Activated CD8-positive, alpha-beta memory T cell treated with anti-CD3 and anti-CD28 coated beads for 36 hours (primary cell): ENCODE measurements around the gene TRAF7. TPM values are rescaled to one million over a fixed set of nuclear protein-coding genes. Genes with fewer than 3 reads are reported as not detected.

ENCODE experiments used
- CTCF ChIA-PET: fragments of 350-600 bp; sonication (Branson Sonifier 250); formaldehyde crosslinking; loops from one replicate; lab custom pipeline; 2021; ENCODE audit warnings: antibody characterized with exemption; lab: Charles Lee
- POLR2A ChIA-PET: fragments of 350-600 bp; sonication (Branson Sonifier 250); formaldehyde crosslinking; loops from one replicate; lab custom pipeline; 2021; ENCODE audit warnings: antibody characterized with exemption; lab: Charles Lee
- total RNA-seq, 2 experiments: library from RNA; stranded (reverse); gene quantifications; one replicate each; pipeline ENCODE4 v1.2.3, GENCODE V29; 2021

The TRAF7 gene
- total RNA-seq, 2 experiments from 2014 or later, result 102 to 109 TPM

- ChIA-PET POLR2A (no interaction called here), CTCF (no interaction called here)
Measured at GRCh38 chr16:2174396-2175131, 19.0 kb downstream of the TRAF7 start.

GRCh38 chr16:2175454-2175853 lies 19.9 kb downstream of the TRAF7 start:
- ChIA-PET POLR2A (no interaction called here), CTCF (no interaction called here)

- CTCF ChIA-PET, result no interaction called here
- POLR2A ChIA-PET, result no interaction called here
Measured at GRCh38 chr16:2176047-2176446, 20.5 kb downstream of the TRAF7 start.

DNA sequence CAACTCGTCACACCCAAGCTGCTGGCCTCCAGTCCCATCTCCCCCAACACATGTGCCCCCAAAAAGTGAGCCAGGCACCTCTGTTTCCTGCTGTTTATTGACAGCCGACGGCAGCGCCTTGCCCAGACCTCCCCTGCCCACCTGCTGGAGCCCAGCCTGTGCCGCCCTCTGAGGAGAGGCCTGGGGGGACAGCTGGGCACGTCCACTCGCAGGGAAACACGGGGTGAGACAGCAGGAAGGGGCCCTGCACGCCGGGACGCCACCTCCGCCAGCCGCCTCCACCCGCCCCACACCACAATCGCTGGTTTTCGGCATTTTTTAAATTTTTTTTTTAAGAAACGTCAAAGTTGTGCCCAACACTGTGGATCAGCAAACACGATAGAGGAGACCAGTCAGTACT lies 21.5 kb downstream of the TRAF7 start:
- CTCF ChIA-PET, result no interaction called here
- POLR2A ChIA-PET, result no interaction called here

- ChIA-PET POLR2A (no interaction called here), CTCF (no interaction called here)
Measured at GRCh38 chr16:2177561-2177960, 22.0 kb downstream of the TRAF7 start.

DNA sequence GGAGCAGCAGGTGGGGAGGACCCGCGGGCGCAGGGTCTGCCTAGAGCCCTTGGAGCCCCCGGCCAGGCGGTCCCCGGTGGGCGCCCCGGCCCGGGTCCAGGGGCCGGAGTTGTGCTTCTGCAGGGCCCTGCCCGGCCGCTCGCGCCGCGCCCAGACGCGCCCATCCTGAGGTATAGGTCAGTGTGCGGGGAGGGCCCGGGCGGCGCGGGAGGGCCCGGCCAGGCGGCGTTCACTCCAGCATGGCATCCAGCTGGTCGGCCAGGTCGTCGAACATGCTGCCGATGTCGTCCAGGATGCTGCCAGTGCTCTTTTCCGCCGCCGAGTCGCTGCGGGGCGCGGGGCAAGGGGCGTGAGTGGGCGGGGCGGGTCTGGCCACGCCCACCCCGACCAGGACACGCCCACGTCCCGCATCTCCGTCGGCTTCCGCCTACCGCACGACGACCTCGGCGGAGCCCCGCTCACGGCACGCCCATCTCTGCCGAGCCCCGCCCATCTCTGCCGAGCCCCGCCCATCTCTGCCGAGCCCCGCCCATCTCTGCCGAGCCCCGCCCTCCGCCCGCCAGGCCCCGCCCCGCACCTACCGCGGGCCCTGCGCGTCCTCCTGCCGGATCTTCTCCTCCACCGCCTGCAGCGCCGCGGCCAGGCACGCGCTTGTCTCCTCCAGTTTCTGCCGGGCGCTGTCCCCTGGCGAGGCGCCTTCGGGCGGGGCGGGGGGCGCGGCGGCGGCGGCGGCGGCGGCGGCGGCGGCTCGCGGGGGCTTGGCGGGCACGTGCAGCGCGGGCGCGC lies 22.9 kb downstream of the TRAF7 start:
- ChIA-PET POLR2A (no interaction called here), CTCF (no interaction called here)

GRCh38 chr16:2179107-2179501 lies 23.5 kb downstream of the TRAF7 start:
- ChIA-PET CTCF (no interaction called here), POLR2A (no interaction called here)

DNA sequence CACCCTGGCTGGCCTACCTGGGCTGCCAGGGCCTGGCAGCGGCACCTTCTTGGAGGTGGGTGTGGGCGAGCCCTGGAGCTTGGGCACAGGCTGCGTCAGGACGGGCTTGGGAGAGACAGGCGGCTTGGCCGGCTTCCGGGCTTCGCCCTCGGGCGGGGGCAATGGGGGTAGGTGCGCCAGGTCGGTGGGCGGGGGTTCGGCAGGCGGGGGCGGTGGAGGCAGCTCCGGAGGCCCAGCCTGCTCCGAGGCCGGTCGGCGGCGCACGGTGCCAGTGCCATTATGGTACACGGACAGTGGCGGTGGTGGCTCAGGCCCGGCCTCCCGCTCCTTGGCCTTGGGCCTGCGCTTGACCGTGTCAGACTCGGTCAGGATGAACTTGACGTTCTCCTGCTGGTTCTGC lies 24.0 kb downstream of the TRAF7 start:
- ChIA-PET POLR2A (no interaction called here), CTCF (no interaction called here)

GRCh38 chr16:2180461-2180860 lies 24.9 kb downstream of the TRAF7 start:
- POLR2A ChIA-PET, result no interaction called here
- CTCF ChIA-PET, result no interaction called here

DNA sequence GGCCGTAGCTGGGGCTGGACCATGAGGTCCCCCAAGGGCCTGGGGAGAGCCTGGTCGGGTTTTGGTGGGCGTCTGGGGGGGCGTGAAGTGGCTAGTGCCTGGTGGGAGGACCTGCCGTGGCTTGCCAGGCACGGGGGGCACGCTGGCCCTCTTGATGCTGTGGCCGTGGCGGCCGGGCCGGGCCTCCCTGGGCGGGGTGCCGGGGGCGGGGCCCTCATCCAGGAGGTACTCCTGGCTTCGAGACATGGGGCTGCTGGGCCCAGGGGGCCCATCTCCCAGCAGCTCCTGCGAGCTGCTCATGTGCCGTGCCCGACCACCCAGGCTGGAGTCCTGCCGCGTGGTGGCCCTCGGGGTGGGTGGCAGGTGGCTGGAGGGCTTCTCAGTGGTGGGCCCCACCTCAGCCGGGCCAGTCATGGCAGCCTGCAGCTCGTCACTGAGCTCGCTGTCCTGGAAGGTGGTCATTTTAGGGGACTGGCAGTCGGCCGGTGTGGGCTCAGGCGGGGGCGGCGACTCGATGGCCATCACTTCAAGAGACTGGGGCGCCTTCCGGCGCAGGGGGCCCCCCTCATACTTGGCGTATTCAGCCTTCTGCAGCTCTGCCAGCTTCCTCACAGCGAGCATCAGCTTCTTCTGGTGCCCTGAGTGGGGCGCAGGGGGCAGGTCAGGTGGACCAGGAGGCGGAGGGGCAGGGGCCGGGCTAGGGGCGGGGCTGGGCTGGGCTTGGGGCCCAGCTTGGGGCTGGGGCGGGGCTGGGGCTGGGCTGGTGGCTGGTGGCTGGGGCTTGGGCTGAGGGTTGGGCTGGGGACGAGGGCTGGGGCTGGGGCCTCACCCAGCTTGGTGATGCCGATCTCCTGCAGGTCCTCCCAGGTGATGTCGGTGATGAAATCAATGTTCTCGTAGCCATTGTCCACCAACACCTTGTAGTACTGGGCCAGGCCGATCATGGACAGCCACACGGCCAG lies 25.7 kb downstream of the TRAF7 start:
- CTCF ChIA-PET, result no interaction called here

DNA sequence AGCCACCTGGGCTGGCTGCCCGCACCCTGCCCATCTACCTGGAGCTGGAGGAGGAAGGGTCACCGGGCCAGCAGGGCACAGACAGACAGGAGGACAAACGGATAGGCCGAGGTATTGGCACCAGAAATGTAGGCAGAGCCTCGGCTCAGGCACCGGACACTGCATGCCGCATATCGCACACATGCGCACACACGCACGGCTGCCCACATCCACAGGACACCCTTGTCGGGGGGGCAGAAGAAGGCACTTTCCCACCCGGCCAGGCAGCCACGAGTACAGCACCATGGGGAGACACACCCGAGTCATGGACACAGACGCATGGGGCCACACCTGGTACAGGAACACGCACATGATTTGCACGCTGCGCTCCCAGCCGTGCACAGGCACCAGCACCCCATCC lies 26.4 kb downstream of the TRAF7 start:
- POLR2A ChIA-PET, result no interaction called here
- CTCF ChIA-PET, result no interaction called here

More for the DNA sequence above, 25.7 kb downstream of the TRAF7 start:
- POLR2A ChIA-PET, result interaction anchor here (0.5 kb wide), 1 partner anchor 949 kb away, joined by 3 read pairs; no protein-coding TSS in a partner anchor

GRCh38 chr16:2183671-2184070 lies 28.1 kb downstream of the TRAF7 start:
- POLR2A ChIA-PET, result no interaction called here

GRCh38 chr16:2184346-2184745 lies 28.8 kb downstream of the TRAF7 start:
- ChIA-PET POLR2A (no interaction called here), CTCF (no interaction called here)

More at GRCh38 chr16:2183671-2184070, 28.1 kb downstream of the TRAF7 start:
- CTCF ChIA-PET, result no interaction called here

GRCh38 chr16:2184962-2185361 lies 29.4 kb downstream of the TRAF7 start:
- ChIA-PET CTCF (no interaction called here), POLR2A (no interaction called here)

GRCh38 chr16:2186064-2186463 lies 30.5 kb downstream of the TRAF7 start:
- POLR2A ChIA-PET, result no interaction called here
- CTCF ChIA-PET, result no interaction called here

GRCh38 chr16:2186505-2186904 lies 30.9 kb downstream of the TRAF7 start:
- ChIA-PET CTCF (no interaction called here), POLR2A (no interaction called here)

DNA sequence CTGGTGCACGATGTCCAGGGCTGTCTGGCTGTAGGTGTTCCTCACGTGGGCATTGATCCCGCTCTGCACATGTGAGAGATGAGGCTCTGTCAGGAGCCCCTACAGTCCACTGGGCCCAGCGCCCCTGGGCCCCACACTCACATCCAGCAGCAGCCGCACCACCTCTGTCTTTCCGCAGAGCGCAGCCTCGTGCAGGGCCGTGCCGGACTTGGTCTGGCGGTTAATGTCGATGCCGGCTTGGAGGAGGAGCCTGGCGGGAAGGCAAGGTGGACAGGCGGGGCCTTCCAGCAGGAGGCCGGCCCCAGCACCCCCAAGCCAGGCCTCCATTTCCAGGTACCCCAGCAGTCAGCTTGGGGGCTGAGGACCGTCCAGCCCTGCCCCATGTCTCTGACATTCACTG lies 31.6 kb downstream of the TRAF7 start:
- POLR2A ChIA-PET, result no interaction called here
- CTCF ChIA-PET, result no interaction called here

DNA sequence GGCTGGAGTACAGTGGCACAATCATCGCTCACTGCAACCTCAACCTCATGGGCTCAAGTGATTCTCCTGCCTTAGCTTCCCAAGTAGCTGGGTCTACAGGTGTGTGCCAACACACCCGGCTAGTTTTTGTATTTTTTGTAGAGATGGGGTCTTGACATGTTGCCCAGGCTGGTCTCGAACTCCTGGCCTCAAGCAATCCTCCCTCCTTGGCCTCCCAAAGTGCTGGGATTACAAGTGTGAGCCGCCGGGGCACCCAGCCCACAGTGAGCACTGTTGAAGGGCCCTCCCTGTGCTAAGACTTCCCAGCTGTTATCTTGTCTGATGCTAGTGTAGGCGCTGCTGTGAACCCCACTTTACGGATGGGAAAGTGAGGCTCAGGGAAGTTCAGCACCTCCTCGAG lies 32.8 kb downstream of the TRAF7 start:
- POLR2A ChIA-PET, result no interaction called here

DNA sequence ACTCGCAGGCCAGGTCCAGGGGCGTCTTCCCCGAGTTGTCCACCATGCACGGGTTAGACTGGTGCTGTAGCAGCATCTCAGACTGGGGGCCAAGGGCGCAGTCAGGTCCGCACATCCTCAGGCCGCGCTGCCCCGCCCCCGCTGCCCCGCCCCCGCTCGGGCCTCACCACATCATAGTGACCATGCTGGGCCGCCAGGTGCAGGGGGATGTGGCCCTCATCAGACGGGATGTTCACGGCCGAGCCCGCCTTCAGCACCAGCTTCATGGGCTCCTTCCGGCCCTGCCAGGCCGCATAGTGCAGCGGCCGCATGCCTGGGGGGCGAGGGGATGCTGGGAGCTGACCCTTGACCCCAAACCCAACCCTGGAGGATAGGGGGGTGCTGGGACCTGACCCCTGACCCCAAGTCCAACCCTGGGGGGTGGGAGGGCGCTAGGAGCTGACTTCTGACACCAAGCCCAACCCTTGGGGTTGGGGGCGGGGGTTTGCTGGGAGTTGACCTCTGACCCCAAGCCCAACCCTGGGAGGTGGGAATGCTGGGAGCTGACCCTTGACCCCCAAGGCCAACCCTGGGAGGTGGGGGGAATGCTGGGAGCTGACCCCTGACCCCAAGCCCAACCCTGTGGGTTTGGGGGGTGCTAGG lies 33.8 kb downstream of the TRAF7 start:
- CTCF ChIA-PET, result no interaction called here
- POLR2A ChIA-PET, result no interaction called here

More for the DNA sequence above, 32.8 kb downstream of the TRAF7 start:
- CTCF ChIA-PET, result no interaction called here
